ENCODE results near the gene DIP2B. TPM values are rescaled to one million over a fixed set of nuclear protein-coding genes. Genes with fewer than 3 reads are reported as not detected.

The DIP2B gene
- total and polyA plus RNA-seq, 2 of the 13 experiments (the other 11 are each of a cell fraction or from before 2014, with no cell fraction given): 32.1 to 35.8 TPM

GRCh38 chr12:50636505-50636904 is 131.7 kb downstream of the DIP2B start (continued):
- no peak for TF ChIP-seq ZNF597 (CRISPR knock-in tag; IDR thresholded peaks at IDR 0.05)
- TF ChIP-seq ISL2 (CRISPR knock-in tag; IDR thresholded peaks at IDR 0.05): no peak
- no peak for TF ChIP-seq POLR2AphosphoS2 (IDR thresholded peaks at IDR 0.05; ENCODE audit: low read depth, low read length)

- H3K27me3 ChIP-seq (ENCODE audit: control insufficient read depth in 1 of 2, insufficient read depth in 2 of 2, low read length in 2 of 2): no peaks in the 10 kb centered on the region
- DNase-seq (ENCODE audit: low spot score) (peak; percentile 40), FAIRE-seq (peak; percentile 66), ATAC-seq (no peak)
- ChIA-PET POLR2A (interaction anchor here (0.7 to 0.9 kb wide), 2 partner anchors 133 to 134 kb away, joined by 3 to 4 read pairs; partner anchors contain the start of gene DIP2B), CTCF (ENCODE audit: low intra/inter-chr PET ratio, low total read pairs) (interaction anchor here (3.9 kb wide), 1 partner anchor 133 kb away, joined by 22 read pairs; the partner anchor contains the start of gene DIP2B)
- H3K9me3 ChIP-seq (ENCODE audit: low read length): no peaks in the 10 kb centered on the region
- peaks cover 7 to 29% of the 10 kb centered on the region in 2 experiments for H3K36me3 ChIP-seq (replicated peaks in 1 of 2; ENCODE audit: control insufficient read depth in 1 of 2, insufficient read depth in 2 of 2, low read length in 2 of 2)
- in situ Hi-C loops (cut with HindIII; ENCODE audit: extremely low pct_ligation_motif_present, low pct_unique_long_range_greater_than_20kb) (loop anchor here (5.0 kb wide), 1 partner anchor 131 kb away; no protein-coding TSS in a partner anchor), intact Hi-C loops (cut with micrococcal nuclease; ENCODE audit: unreplicated experiment) (loop anchor here (1.0 to 10.0 kb wide), 2 partner anchors 63 to 134 kb away; partner anchors contain the start of gene DIP2B)
- no TSS peak for BruUV-seq (replicated peaks)
- no peaks in the 10 kb centered on the region; the same call in 1 of the 2 replicates for H4K20me1 ChIP-seq (ENCODE audit: insufficient read depth, low read length)
- H3K4me3 ChIP-seq (replicated peaks in 1 of 3; ENCODE audit: insufficient read depth in 1 of 3, low read depth in 2 of 3, low read length in 3 of 3): no peak overlapping the region
- H3K4me1 ChIP-seq (ENCODE audit: insufficient read depth, low read length): peaks cover 49% of the 10 kb centered on the region
- no peak overlapping the region for H2AFZ ChIP-seq (ENCODE audit: low read length)
- peaks cover 28% of the 10 kb centered on the region for H3K79me2 ChIP-seq (ENCODE audit: insufficient read depth, low read length)
- no peak overlapping the region for H3K27ac ChIP-seq (ENCODE audit: extremely low read length, insufficient read depth, low read length)
- H3K9ac ChIP-seq (ENCODE audit: insufficient read depth, low read depth, low read length): no peak overlapping the region
- H3K4me2 ChIP-seq (ENCODE audit: low read depth, low read length): no peak overlapping the region
- WGBS (ENCODE audit: low lambda C conversion rate): 47% methylated on average over 4 of the region's 4 CpGs
- TF ChIP-seq E2F1 (CRISPR knock-in tag; IDR thresholded peaks at IDR 0.05) (no peak), KLF13 (CRISPR knock-in tag; IDR thresholded peaks at IDR 0.05) (no peak), ZNF674 (CRISPR knock-in tag; IDR thresholded peaks at IDR 0.05; ENCODE audit: low read depth) (no peak), CREB1 (IDR thresholded peaks at IDR 0.05) (no peak), CREB1 (CRISPR knock-in tag; IDR thresholded peaks at IDR 0.05) (no peak), ZNF281 (CRISPR knock-in tag; IDR thresholded peaks at IDR 0.05; ENCODE audit: borderline replicate concordance) (no peak), CTCF (CRISPR knock-in tag; IDR thresholded peaks at IDR 0.05) (peak; percentile 65), RFX1 (IDR thresholded peaks at IDR 0.05) (no peak), PHF21A (CRISPR knock-in tag; IDR thresholded peaks at IDR 0.05) (no peak), ZNF691 (CRISPR knock-in tag; IDR thresholded peaks at IDR 0.05; ENCODE audit: borderline replicate concordance, low read depth) (no peak), MIER3 (CRISPR knock-in tag; IDR thresholded peaks at IDR 0.05; ENCODE audit: borderline replicate concordance) (no peak)
Measured at GRCh38 chr12:50637870-50638481, 133.2 kb downstream of the DIP2B start.
